Activated CD4-positive, alpha-beta T cell treated with anti-CD3 and anti-CD28 coated beads, Interleukin-2, Interleukin-6, amounts not matched to agents 100 ng/mL and 50 ng/mL, durations not matched to agents 16 hours and 8 hours (primary cell): Measurements from ENCODE around the gene TM2D1.

Experiments used
- DNase-seq: peaks from one replicate; pipeline ENCODE4 v3.0.0-alpha.2; 2020

TM2D1 gene

DNA sequence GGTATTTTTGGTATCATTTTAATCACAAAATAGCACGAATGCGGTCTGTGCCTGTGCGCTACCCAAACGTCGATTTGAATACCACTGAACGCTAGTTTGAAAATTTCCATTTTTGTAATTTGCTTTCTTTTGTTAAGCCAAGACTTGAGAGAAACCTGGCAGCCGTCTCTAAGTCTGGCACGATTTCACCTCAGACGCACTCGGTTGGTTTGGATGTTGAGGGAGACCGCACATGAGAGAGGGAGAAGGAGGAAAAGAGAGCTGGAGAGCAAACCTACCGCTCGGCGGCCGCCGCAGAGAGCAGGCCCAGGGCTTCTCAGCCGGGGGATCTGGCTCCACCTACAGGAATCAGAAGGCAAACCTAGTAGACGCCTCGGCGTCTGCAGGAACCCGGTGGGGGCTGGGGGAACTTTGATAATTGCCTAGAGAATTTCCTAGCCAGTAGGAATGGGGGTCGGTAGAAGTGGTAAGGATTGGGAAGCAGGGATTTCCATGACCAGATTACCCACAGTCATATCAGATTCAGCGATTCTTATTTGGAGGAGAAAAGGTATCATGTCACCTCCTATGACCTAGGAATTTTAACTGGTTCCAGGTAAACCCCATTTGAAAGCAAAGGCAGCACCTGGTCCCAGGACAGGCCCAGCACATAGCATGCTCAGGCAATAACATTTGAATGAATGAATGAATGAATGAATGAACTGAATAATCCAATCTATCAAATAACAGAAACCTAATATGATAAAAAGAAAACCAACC lies 83.2 kb downstream of the TM2D1 start:
- DNase-seq: peak; percentile 76

DNA sequence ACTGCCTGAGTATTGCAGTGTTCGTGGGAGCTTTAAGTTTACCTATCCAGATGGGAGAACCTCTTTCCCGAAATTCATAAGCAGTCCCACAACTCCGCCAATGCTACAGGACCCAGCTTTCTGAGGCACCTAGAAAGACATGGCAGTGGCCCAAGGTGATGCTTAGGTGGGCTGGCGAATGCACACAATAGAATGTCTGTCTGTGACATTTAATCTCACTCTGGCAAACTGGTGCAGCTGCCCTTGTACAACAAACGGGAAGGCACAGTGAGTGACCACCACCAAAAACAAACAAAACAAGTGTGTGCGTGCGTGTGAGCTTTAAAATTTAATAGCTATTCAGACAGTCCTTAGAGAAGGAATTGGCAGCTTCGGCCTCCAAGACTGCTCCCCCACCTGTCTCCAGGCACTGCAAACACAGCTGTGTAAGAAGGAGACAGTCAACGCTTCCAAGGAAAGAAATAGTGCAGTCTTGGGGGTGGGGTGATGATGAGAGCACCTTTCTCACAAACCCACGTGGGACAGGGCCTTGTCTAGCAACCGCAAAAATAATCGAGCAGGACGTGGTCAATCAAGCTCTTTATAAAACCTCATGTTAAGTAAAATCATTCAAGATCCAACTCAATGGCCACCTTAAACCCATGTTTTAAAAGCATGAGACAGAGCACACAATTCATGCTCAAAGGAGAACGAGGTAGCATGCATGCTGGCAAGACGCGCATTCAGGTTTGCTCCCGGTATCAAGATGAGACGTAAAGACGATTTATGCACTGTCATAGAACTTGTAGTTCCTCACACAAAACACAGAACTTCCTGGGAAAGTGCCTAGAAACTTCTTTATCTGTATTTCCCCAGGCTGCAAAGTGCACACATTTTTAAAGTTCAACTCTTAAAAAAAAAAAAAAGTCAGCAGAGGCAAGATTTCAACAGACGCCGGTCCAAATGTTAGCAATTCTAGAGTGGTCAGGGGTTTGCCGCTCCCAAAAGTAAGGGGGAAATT lies 84.1 kb downstream of the TM2D1 start:
- no peak for DNase-seq

DNA sequence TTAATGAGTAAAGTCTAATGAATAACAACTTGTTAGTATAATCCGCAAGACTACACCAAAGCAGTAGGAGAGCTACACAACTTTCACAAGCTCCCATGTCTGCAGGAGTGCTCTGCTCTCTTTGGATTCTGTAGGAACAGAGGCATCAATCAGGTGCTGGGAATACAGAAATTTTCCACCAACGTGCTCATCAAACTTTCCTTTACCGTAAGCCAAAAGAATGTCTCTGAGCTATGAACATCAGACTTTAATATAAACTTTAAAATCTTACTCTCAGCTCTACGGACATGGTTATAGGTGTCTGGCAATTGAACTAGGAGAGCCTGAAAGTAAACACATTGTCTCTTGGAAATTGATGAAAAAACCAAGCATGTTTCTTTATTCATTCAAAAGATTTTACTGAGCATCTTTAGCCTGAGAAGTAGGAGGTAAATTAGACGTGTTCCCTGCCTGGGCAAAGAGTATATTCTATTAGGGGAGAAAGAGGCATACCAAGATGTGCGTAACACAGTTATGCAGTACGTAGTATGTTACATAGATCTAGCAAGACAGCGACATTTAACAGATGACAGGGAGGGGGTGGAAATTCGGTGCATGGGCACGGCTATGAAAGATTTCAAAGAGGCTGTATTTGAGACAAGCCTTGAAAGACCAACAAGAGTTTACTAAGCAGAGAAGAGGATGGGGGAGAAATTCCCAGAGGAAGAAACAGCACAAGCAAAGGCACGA lies 85.2 kb downstream of the TM2D1 start:
- DNase-seq: no peak

DNA sequence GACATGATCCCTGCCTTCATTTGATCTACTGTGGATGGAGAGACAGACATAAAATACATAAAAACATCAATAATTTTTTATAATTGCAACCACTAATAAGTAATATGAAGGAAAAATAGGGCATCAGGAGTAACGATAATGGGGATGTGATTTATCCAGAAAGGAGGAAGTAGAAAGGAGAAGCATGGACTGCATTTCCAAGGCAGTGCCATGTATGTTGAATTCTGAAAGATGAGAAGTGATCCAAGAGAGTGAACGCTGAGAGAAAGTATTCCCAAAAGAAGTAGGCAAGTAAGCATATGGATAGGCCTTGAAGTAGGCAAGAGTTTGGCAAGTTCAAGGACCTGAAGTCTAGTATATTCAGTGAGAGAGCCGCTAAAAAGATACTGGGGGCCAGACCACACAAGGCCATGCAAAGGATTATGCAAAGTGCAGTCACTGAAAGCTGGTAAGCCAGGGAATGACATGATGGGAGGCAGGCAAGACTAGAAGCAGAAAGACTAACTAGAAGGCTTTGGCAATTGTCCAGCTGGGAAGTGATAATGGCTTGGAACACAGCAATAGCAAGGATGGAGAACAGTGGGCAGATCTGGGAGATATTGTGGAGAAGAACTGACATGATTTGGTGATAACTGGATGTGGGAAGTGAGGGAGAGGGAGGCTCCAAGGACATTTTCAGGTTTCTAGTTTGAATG lies 85.9 kb downstream of the TM2D1 start:
- DNase-seq: no peak

DNA sequence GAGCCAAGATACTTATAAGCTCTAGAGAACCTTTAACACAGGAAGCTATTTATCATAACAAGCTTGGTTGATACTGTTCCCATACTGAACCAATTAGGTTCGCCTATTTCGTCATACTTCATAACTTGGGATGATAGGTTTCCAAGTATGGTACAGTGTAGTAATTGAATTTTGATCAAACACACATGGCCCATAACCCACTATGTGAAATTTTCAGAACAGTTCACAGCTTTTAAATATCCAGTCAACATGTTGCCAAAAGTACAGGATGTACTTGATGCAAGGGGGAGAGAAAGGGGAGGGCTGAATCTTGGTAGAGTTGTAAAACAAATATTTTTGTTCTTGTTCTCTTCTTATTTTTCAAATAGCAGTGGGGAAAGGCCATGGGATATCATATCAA lies 86.6 kb downstream of the TM2D1 start:
- no peak for DNase-seq

DNA sequence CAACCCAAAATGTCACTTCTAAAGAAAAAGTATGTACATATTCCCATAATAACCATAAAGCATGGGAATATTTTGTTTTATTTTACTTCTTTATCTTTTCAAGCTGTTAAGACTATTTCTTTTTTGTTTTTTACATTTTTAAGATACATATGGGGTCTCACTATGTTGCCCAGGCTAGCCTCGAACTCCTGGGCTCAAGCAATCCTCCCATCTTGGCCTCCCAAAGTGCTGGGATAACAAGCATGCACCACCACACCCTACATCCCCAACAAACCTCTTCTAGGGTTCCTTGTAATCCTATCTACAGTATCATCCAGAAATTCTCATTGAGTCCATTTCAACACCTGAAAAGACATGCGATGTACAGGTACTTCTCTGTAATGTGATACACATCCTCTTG lies 87.5 kb downstream of the TM2D1 start:
- no peak for DNase-seq

DNA sequence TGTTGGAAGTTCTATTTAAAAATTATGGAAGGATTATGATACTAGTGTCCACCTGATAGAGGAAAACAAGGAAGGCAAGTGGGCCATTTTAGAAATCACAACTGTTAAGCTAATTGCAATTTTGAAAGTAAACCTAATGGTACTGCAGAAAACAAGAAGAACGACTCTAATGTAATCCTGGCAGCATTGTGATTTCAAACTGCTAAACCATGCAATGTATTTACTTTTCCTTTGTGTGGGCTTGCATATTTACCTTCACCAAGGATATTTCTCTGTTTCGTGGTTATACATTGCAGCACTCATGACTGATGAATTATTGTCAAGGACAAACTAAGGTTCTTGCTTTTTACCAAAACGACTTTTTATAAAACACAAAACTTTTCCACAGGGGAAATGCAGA lies 88.1 kb downstream of the TM2D1 start:
- no peak for DNase-seq

DNA sequence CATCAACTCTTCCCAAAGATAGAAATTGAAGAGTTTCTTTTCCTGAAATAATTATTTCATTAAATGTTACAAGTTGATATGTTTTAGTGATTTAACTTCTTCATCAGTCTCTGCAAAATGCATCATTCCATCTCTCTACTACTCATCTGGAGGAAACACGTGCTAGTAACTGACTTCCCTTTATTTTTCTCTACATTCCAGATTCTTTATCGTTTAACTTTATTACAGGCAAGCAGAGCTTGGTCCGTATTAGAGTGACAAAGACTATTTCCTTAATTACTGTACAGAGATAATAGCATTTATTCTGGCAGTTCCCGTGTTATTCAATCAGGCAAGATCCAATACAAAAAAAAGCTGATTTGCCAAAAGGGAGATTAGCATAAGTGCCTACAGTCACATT lies 88.6 kb downstream of the TM2D1 start:
- DNase-seq: no peak

DNA sequence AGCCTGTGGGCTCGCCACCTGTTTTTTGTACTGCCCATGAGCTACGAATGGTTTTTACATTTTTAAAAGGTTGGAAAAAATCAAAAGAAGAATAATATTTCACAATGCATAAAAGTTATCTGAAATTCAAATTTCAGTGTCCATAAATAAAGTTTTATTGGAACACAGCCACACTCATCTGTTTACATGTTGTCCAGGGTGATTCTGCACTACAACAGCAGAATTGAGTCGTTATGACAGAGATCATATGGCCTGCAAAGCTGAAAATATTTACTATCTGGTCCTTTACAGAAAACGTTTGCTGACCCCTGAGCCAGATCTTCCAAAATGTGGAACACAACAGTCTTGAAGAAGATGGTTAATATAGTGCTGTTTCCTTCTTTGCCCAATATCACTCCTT lies 89.4 kb downstream of the TM2D1 start:
- no peak for DNase-seq

DNA sequence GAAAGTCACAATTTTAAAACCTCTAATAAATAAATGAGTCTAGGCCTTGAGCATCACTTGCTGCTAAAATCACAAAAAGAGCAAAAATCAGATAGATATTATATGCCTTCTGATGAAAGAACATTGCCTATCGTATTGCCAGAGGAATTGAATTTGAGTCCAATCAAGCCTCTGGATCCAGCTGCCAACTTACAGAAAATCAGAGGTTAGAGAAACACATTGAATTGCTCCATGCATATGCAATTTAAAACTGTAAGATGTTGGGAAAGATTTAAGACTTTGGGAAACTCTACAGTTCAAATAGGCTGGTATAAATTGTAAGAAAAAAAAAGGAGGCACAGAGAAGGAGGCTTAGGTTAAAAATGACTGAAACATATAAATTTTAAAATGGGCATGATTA lies 93.5 kb downstream of the TM2D1 start:
- no peak for DNase-seq
